Measurements from ENCODE around the gene WNT3A. TPM values are rescaled to one million over a fixed set of nuclear protein-coding genes. Genes with fewer than 3 reads are reported as not detected.

WNT3A gene
- total RNA-seq, 4 donors from 2014 or later, result not detected

DNA sequence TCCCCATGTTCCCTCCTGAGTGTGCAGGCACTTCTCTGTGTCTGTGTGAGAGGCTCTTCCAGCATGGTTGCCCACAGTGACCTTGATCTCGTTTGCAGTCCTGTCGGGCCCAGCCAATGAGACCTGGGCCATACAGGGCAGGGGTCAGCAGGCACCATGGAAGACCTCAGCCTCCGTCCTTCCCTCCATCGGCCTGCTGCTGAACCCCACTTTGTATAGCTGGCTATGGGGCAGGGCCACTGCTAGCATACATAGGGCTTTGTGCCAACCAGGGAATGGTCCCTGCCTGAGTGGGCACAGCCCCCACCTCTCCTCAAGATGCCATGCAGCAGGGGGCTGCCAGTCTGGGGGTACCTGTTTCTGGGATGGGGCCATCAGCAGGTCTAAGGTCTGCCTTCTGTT is 92.5 kb downstream of the WNT3A start:
- TF ChIP-seq, protein P1, sequence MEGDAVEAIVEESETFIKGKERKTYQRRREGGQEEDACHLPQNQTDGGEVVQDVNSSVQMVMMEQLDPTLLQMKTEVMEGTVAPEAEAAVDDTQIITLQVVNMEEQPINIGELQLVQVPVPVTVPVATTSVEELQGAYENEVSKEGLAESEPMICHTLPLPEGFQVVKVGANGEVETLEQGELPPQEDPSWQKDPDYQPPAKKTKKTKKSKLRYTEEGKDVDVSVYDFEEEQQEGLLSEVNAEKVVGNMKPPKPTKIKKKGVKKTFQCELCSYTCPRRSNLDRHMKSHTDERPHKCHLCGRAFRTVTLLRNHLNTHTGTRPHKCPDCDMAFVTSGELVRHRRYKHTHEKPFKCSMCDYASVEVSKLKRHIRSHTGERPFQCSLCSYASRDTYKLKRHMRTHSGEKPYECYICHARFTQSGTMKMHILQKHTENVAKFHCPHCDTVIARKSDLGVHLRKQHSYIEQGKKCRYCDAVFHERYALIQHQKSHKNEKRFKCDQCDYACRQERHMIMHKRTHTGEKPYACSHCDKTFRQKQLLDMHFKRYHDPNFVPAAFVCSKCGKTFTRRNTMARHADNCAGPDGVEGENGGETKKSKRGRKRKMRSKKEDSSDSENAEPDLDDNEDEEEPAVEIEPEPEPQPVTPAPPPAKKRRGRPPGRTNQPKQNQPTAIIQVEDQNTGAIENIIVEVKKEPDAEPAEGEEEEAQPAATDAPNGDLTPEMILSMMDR (IDR thresholded peaks at IDR 0.05), result no peak
- TF ChIP-seq POLR2A (IDR thresholded peaks at IDR 0.05), result no peak
- Histone ChIP-seq H3K4me3 (no peak overlapping the region), H3K4me1 (peaks cover 0 to 13% of the 10 kb centered on the region in 2 donors), H3K27ac (no peak overlapping the region), H3K27me3 (no peaks in the 10 kb centered on the region), H3K36me3 (no peaks in the 10 kb centered on the region), H3K9me3 (peaks cover 0 to 7% of the 10 kb centered on the region in 2 donors)
- no peak for DNase-seq
- intact Hi-C loops (cut with DNase I; ENCODE audit: low total_unique reads), result no loop called here

DNA sequence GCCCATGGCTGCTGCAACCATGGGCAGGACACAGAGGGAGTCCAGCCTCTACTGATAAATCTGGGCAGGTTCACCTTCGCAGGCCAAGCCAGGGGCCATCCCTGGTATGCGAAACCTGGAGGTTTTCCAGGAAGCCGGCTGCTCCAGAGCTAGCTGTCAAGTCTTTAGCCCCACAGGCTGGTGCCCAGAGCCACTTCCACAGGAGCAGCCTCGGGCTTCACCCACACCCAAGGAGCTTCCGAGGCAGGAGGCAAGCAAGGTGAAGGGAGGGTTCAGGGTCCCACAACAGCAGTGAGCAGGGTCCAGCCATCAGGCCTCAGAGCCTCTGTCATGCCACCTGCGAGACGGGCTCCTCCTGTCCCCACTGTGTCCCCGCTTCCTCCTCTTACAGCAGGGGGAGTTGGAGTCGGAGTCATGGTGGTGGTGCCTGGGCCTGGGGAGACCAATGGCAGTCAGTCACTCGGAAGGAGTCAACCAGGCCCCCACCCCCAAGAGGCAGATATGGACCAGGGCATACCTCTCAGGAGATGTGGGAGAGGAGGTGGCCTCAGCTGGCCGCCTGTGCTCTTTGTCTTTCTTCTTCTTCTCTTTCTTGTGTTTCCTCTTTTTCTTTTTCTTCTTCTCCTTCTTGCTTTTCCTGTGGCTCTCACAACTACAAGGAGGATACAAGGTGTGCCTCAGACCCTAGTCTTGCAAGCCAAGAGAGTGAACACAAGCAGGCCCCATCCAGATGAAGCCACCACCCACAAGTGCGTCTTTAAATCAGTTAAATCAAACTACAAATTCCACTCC is 94.2 kb downstream of the WNT3A start:
- intact Hi-C loops (cut with DNase I; ENCODE audit: low total_unique reads), result no loop called here
- Histone ChIP-seq H3K9me3 (no peaks in the 10 kb centered on the region), H3K4me3 (no peak overlapping the region), H3K27ac (no peak overlapping the region), H3K4me1 (peaks cover 0 to 13% of the 10 kb centered on the region in 2 donors), H3K27me3 (no peaks in the 10 kb centered on the region), H3K36me3 (no peaks in the 10 kb centered on the region)
- TF ChIP-seq, protein P1 (IDR thresholded peaks at IDR 0.05), result no peak
- no peak for TF ChIP-seq POLR2A (IDR thresholded peaks at IDR 0.05)
- DNase-seq, result no peak

DNA sequence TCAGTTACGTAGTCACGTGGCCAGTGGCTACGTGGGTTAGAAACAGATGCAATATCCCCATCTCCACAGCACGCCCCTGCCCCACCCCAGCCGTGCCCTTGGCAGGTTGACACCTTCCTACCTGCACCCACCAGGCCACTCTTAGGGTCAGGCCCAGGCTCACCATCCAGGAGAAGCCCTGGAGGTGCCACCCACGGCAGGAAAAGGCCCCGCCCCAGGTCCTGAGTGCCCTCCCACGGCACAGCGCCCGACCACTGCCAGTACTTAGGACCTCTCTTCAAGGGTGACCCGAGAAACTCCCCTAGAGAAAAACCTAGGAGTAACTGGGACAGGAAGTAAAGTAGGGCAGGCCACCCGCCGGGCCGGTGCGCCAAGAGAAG is 94.8 kb downstream of the WNT3A start:
- H3K9me3 ChIP-seq, result no peaks in the 10 kb centered on the region
- TF ChIP-seq, protein P1 (IDR thresholded peaks at IDR 0.05), result no peak
- TF ChIP-seq POLR2A (IDR thresholded peaks at IDR 0.05), result no peak
- no peaks in the 10 kb centered on the region for H3K27me3 ChIP-seq
- no peaks in the 10 kb centered on the region for H3K36me3 ChIP-seq
- H3K4me1 ChIP-seq, result peaks cover 0 to 13% of the 10 kb centered on the region in 2 donors
- H3K27ac ChIP-seq, result peak overlapping the region in 1 of 2 donors; percentile 92
- intact Hi-C loops (cut with DNase I; ENCODE audit: low total_unique reads), result no loop called here
- no peak for DNase-seq
- no peak overlapping the region for H3K4me3 ChIP-seq

DNA sequence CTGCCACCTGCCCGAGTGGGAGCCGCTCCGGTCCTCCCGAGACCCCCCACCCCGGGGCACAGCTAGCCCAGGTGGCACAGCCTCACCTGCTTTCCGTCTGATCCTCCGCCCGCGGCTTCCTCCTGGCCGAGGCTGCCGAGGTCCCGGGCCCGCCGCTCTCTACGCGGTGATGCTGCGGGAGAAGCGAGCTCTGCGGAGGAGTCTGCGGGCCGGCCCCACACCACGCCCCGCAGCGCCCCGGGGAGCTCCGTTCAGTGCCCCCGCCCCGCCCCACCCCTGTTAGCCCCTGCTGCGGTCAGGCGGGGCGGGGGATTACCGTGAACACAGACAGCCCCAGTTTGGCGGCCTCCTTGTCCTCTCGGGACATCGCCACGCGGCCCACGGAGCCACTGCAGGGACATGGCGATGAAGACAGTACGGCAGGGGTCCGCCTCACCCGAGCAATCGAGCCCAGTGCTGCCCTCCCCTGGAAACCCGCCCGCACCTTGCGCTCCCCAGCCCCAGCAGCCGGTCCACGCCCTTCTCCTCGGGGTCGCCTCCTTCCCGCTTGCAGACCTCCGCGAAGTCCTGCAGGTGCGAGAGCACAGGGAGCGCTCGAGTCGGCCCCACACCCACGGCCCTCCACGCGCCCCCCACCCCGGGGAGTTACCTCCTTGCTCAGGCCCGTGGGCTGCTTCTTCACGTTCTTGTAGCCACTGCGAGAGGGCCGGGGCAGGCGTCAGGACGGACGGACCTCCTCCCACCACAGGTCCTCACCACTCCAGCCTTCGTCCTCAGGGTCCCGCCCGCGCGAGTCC is 95.4 kb downstream of the WNT3A start:
- intact Hi-C loops (cut with DNase I; ENCODE audit: low total_unique reads), result no loop called here
- DNase-seq, result no peak
- Histone ChIP-seq H3K4me1 (peaks cover 0 to 13% of the 10 kb centered on the region in 2 donors), H3K27ac (peak overlapping the region; percentile 72 to 92), H3K27me3 (no peaks in the 10 kb centered on the region), H3K36me3 (no peaks in the 10 kb centered on the region), H3K4me3 (peak overlapping the region; percentile 70 to 71), H3K9me3 (no peaks in the 10 kb centered on the region)
- TF ChIP-seq, protein P1 (IDR thresholded peaks at IDR 0.05), result no peak
- no peak for TF ChIP-seq POLR2A (IDR thresholded peaks at IDR 0.05)
